ENCODE data around the gene PEX11B.

PEX11B gene

GRCh38 chr1:145874646-145875045 lies 43.9 kb downstream of the PEX11B start:
- FAIRE-seq (no peak), DNase-seq (ENCODE audit: insufficient read length, low spot score) (no peak)
- TF ChIP-seq CTCF (IDR thresholded peaks at IDR 0.05; ENCODE audit: insufficient read depth, missing control alignments): no peak

- DNase-seq (ENCODE audit: insufficient read length, low spot score) (no peak), FAIRE-seq (no peak)
- TF ChIP-seq CTCF (IDR thresholded peaks at IDR 0.05; ENCODE audit: insufficient read depth, missing control alignments): no peak
Measured at GRCh38 chr1:145871994-145872924, 46.3 kb downstream of the PEX11B start.

- TF ChIP-seq CTCF (IDR thresholded peaks at IDR 0.05; ENCODE audit: insufficient read depth, missing control alignments): no peak
- DNase-seq (ENCODE audit: insufficient read length, low spot score) (no peak), FAIRE-seq (no peak)
Measured at GRCh38 chr1:145868232-145868631, 50.3 kb downstream of the PEX11B start.

GRCh38 chr1:145863282-145864018 lies 55.1 kb downstream of the PEX11B start:
- no peak for TF ChIP-seq CTCF (IDR thresholded peaks at IDR 0.05; ENCODE audit: insufficient read depth, missing control alignments)
- DNase-seq (ENCODE audit: insufficient read length, low spot score): no peak
- FAIRE-seq: no peak

Measured in D721Med (cell line).